Articular chondrocyte of knee joint (primary cell): ENCODE data around the gene CTSV. TPM values are rescaled to one million over a fixed set of nuclear protein-coding genes. Genes with fewer than 3 reads are reported as not detected.

Experiments used
- total RNA-seq: library from RNA; depleted of rRNA; stranded (reverse); fragments of >200 nt; gene quantifications from 2 replicates; pipeline ENCODE4 v1.2.3, GENCODE V29; 2012

CTSV gene
- 0.26 and 0.32 TPM in 2 replicates for total RNA-seq

GRCh38 chr9:97038611-97039513, at the start of gene CTSV:
TSS of gene CTSV (minus strand) at chr9:97039142. CDS start at chr9:97038043, 1,099 bp downstream.

Other genes with a start within 250 kb of the CTSV start
- 7.2 and 7.6 TPM in 2 replicates for gene ZNF782, start 184.6 kb downstream of the CTSV start, total RNA-seq
- gene NUTM2G, start 110.3 kb downstream of the CTSV start, total RNA-seq = not detected in 2 replicates